Erythroblast (primary cell): ENCODE results near the gene ZBTB38.

Source experiments
- GATA1 ChIP-seq: IDR thresholded peaks from 2 replicates; pipeline ENCODE4 v1.6.1; 2011; ENCODE audit warnings: low read depth, mild to moderate bottlenecking, control low read depth, low read length, moderate library complexity
- POLR2A ChIP-seq: IDR thresholded peaks from 2 replicates; pipeline ENCODE4 v1.6.1; 2011; ENCODE audit warnings: mild to moderate bottlenecking, low read length

- no peak for TF ChIP-seq POLR2A
- TF ChIP-seq GATA1, result no peak
Observed at GRCh38 chr3:141349711-141350110, 18.6 kb upstream of the ZBTB38 start.
